ENCODE data around the gene AOPEP. TPM values are rescaled to one million over a fixed set of nuclear protein-coding genes. Genes with fewer than 3 reads are reported as not detected.

Gene AOPEP
- total and polyA plus RNA-seq, 9 of the 15 experiments (the other 6 are each of a cell fraction or from before 2014, with no cell fraction given) = 4.5 to 19.3 (median 13.5) TPM

- DNase-seq (ENCODE audit: extremely low read depth in 1 of 4, low spot score in 3 of 4) (no peak), ATAC-seq (no peak), FAIRE-seq (no peak)
- 53% methylated on average over 3 of the region's 3 CpGs for WGBS (ENCODE audit: insufficient coverage, low coverage, missing lambda C conversion rate)
- TF ChIP-seq NR4A1 (CRISPR knock-in tag; IDR thresholded peaks at IDR 0.05) (no peak), NR4A1 (tag; IDR thresholded peaks at IDR 0.05) (no peak), MTA2 (IDR thresholded peaks at IDR 0.05; ENCODE audit: low read depth) (no peak), CTCF (IDR thresholded peaks at IDR 0.05 in 2 of 3, conservative IDR thresholded peaks at IDR 0.05 in 1 of 3; ENCODE audit: insufficient read depth in 2 of 3, low read depth in 1 of 3, low read length in 3 of 3) (peak in 2 of 3 experiments; percentile 21 to 32; a peak in 2 of 6 replicates), ZNF24 (IDR thresholded peaks at IDR 0.05) (0 out of 2 replicates have a peak, but pooled peaks have one; percentile 57), CHD4 (IDR thresholded peaks at IDR 0.05; ENCODE audit: insufficient read depth, insufficient replicate concordance, low read depth, low read length, poor library complexity, severe bottlenecking) (no peak), ZNF12 (CRISPR knock-in tag; IDR thresholded peaks at IDR 0.05) (no peak), ZBTB33 (CRISPR knock-in tag; IDR thresholded peaks at IDR 0.05) (0 out of 2 replicates have a peak, but pooled peaks have one; percentile 50), PHB (CRISPR knock-in tag; IDR thresholded peaks at IDR 0.05) (no peak), CGGBP1 (CRISPR knock-in tag; IDR thresholded peaks at IDR 0.05) (no peak), KHSRP (IDR thresholded peaks at IDR 0.05) (no peak), SAFB2 (IDR thresholded peaks at IDR 0.05; ENCODE audit: borderline replicate concordance, low read depth, low read length, severe bottlenecking) (no peak)
- H3K4me2 ChIP-seq (ENCODE audit: insufficient read depth, low read length) = no peak overlapping the region
- intact Hi-C loops (cut with micrococcal nuclease) = no loop called here
- no peaks in the 10 kb centered on the region for H3K36me3 ChIP-seq (ENCODE audit: control insufficient read depth, insufficient read depth, low read length)
- H3K9me3 ChIP-seq (replicated peaks; ENCODE audit: control insufficient read depth, insufficient read depth, low read depth, low read length) = peaks cover 4% of the 10 kb centered on the region; the same call in 1 of the 2 replicates
- POLR2A ChIA-PET = no interaction called here
- H3K27ac ChIP-seq (ENCODE audit: extremely low read depth, low read depth, low read length) = no peak overlapping the region
- H3K4me1 ChIP-seq (replicated peaks in 1 of 2; ENCODE audit: control insufficient read depth in 2 of 2, insufficient read depth in 2 of 2, low read length in 2 of 2) = peaks cover 6 to 11% of the 10 kb centered on the region in 2 experiments; a peak in 4 of 5 replicates
- in situ Hi-C loops (cut with MboI) = no loop called here
- H3K79me2 ChIP-seq (ENCODE audit: control insufficient read depth, insufficient read depth, low read length) = peaks cover 18% of the 10 kb centered on the region
- H4K20me1 ChIP-seq (replicated peaks; ENCODE audit: control insufficient read depth, insufficient read depth, low read length) = no peaks in the 10 kb centered on the region
- no TSS peak for BruUV-seq (replicated peaks)
- no peaks in the 10 kb centered on the region for H3K27me3 ChIP-seq (ENCODE audit: control insufficient read depth in 2 of 2, insufficient read depth in 2 of 2, low read length in 2 of 2)
- no peak overlapping the region for H3K4me3 ChIP-seq
- CTCF ChIA-PET (ENCODE audit: low intra/inter-chr PET ratio) = no interaction called here
- no peak overlapping the region for H3K9ac ChIP-seq (ENCODE audit: insufficient read depth in 1 of 2, low read depth in 2 of 2, low read length in 2 of 2)
- H2AFZ ChIP-seq (ENCODE audit: low read depth, low read length) = no peak overlapping the region
- no peaks in the 10 kb centered on the region for H3K9me1 ChIP-seq (ENCODE audit: control insufficient read depth, insufficient read depth, low read length)
Measured at GRCh38 chr9:94729199-94729598, 2.7 kb downstream of the AOPEP start.

Measured in K562 (cell line).